ENCODE results near the gene APBB2.

DNA sequence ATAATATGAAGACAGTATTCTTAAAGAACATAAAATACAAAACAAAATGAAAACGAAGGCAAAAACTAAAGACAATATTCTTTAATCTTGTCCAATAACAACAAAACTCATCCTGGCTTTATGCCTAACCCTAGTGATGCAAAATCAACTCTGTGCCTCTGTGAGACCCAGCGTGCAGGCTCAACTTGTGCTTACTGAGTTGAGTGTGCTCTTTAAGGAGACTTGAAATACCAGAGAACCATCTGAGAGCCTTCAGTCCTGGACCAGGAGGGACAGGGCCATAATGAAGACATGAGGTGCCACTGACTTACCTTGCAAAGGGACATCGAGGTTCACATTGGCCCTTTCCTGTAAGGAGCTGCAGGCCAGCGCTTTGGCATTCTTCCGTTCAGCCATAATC lies 387.5 kb downstream of the APBB2 start:
- TF ChIP-seq POLR2A (IDR thresholded peaks at IDR 0.05; ENCODE audit: control extremely low read depth in 1 of 2, low read depth in 2 of 2, low read length in 2 of 2), result no peak
- TF ChIP-seq, protein P1, sequence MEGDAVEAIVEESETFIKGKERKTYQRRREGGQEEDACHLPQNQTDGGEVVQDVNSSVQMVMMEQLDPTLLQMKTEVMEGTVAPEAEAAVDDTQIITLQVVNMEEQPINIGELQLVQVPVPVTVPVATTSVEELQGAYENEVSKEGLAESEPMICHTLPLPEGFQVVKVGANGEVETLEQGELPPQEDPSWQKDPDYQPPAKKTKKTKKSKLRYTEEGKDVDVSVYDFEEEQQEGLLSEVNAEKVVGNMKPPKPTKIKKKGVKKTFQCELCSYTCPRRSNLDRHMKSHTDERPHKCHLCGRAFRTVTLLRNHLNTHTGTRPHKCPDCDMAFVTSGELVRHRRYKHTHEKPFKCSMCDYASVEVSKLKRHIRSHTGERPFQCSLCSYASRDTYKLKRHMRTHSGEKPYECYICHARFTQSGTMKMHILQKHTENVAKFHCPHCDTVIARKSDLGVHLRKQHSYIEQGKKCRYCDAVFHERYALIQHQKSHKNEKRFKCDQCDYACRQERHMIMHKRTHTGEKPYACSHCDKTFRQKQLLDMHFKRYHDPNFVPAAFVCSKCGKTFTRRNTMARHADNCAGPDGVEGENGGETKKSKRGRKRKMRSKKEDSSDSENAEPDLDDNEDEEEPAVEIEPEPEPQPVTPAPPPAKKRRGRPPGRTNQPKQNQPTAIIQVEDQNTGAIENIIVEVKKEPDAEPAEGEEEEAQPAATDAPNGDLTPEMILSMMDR (IDR thresholded peaks at IDR 0.05; ENCODE audit: control extremely low read depth in 1 of 3, insufficient read depth in 1 of 3, low read depth in 1 of 3, low read length in 3 of 3), result no peak
- TF ChIP-seq YY1 (IDR thresholded peaks at IDR 0.05; ENCODE audit: low read depth, low read length), result no peak
- TF ChIP-seq TCF12 (IDR thresholded peaks at IDR 0.05; ENCODE audit: low read depth, low read length), result no peak
- TF ChIP-seq JUN (IDR thresholded peaks at IDR 0.05; ENCODE audit: low read depth, low read length), result no peak
- no peak for TF ChIP-seq CEBPB (IDR thresholded peaks at IDR 0.05; ENCODE audit: low read depth, low read length)
- TF ChIP-seq EP300 (IDR thresholded peaks at IDR 0.05; ENCODE audit: borderline replicate concordance in 1 of 2, low read depth in 2 of 2, low read length in 2 of 2), result no peak
- TF ChIP-seq, protein P2, sequence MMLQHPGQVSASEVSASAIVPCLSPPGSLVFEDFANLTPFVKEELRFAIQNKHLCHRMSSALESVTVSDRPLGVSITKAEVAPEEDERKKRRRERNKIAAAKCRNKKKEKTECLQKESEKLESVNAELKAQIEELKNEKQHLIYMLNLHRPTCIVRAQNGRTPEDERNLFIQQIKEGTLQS (IDR thresholded peaks at IDR 0.05; ENCODE audit: insufficient read depth, low read depth, low read length), result no peak
- TF ChIP-seq EZH2 (IDR thresholded peaks at IDR 0.05; ENCODE audit: low read depth, low read length, severe bottlenecking), result no peak
- TF ChIP-seq POLR2AphosphoS5 (IDR thresholded peaks at IDR 0.05; ENCODE audit: low read depth, low read length), result no peak
- TF ChIP-seq, protein P3, sequence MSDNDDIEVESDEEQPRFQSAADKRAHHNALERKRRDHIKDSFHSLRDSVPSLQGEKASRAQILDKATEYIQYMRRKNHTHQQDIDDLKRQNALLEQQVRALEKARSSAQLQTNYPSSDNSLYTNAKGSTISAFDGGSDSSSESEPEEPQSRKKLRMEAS (IDR thresholded peaks at IDR 0.05), result no peak

Data from H1 (cell line).